Right lobe of liver (tissue), 6 donors: Measurements from ENCODE around the gene NCEH1. TPM values are rescaled to one million over a fixed set of nuclear protein-coding genes. Genes with fewer than 3 reads are reported as not detected.

ENCODE experiments used
- ATAC-seq, 4 donors: fragments of 200-7000 bp; cut with Tn5 transposase; one replicate each; pipeline ENCODE4 v1.9.1; 2020; ENCODE audit warnings: mild to moderate bottlenecking in 4 of 4, moderate library complexity in 4 of 4
- DNase-seq, 3 donors: peaks; one replicate each; pipeline ENCODE4 v3.0.0-alpha.2; 2020
- H3K27ac ChIP-seq, 3 donors: fragments of 200-600 bp; one replicate each; pipeline ENCODE4 v1.8.0; 2022
- H3K27me3 ChIP-seq, 2 donors: fragments of 200-600 bp; one replicate each; pipeline ENCODE4 v1.8.0; 2022
- H3K36me3 ChIP-seq, 4 donors: fragments of 200-600 bp; sonication (generic) in 1 of 4; one replicate each; pipeline versions ENCODE4 v1.5.1 to v1.8.0; 2017 to 2022; ENCODE audit warnings: control low read depth in 1 of 4
- H3K4me1 ChIP-seq, 4 donors: fragments of 200-600 bp; sonication (generic) in 1 of 4; one replicate each; pipeline versions ENCODE4 v1.5.1 to v1.8.0; 2017 to 2022; ENCODE audit warnings: control low read depth in 1 of 4
- H3K4me3 ChIP-seq, 3 donors: fragments of 200-600 bp; one replicate each; pipeline ENCODE4 v1.8.0; 2022
- H3K9me3 ChIP-seq, 4 donors: fragments of 200-600 bp; sonication (generic) in 1 of 4; one replicate each; pipeline versions ENCODE4 v1.5.1 to v1.8.0; 2017 to 2022; ENCODE audit warnings: control low read depth in 1 of 4
- POLR2A ChIP-seq: fragments of 450-650 bp; IDR thresholded peaks from one replicate; pipeline ENCODE4 v1.6.1; 2017; ENCODE audit warnings: antibody characterized with exemption, mild to moderate bottlenecking
- WGBS: methylation state at CpG from one replicate; pipeline ENCODE4 v1.1.6; 2018; ENCODE audit warnings: low coverage, low lambda C conversion rate; ENCODE audit not compliant: insufficient coverage; ENCODE audit errors: missing lambda C conversion rate; 5-methylcytosine and 5-hydroxymethylcytosine counted together
- intact Hi-C, 2 donors: fragments of 100-400 bp; cut with DNase I; formaldehyde crosslinking; loops; one replicate each; pipeline versions ENCODE4 v1.11.2 to v1.14.1; 2022
- total RNA-seq, 6 experiments: library from RNA; depleted of rRNA in 2 of 6; stranded (reverse); fragments of >200 nt in 2 of 6; fragmentation: NEBNext Ultra II Directional in 3 of 6; extraction: Animal tissue kit (Norgen Biotek cat#: 25700) in 3 of 6; gene quantifications; one replicate each; pipeline versions ENCODE4 v1.1.0 to v1.2.4, GENCODE V29; 2016 to 2023
- TF ChIP-seq, protein P1 (sequence below), 4 donors: fragments of 200-600 bp in 3 of 4; fragments of 450-650 bp in 1 of 4; IDR thresholded peaks; one replicate each; pipeline versions ENCODE4 v1.5.1 to v1.8.0; 2016 to 2022; ENCODE audit warnings: antibody characterized with exemption in 4 of 4, mild to moderate bottlenecking in 2 of 4
- donor health status: DM: no; HTN: yes; CAD: no.
- donor health status: DM: no; HTN: no; CAD: no.
- donor health status: DM: no; HTN: no; CAD: no.
- donor health status: DM: no; HTN: yes; CAD: no.
- donor health status: DM: no; HTN: yes; CAD: no.

The NCEH1 gene
- total RNA-seq, 6 experiments from 2014 or later = 1.5 to 13.0 (median 4.3) TPM

DNA sequence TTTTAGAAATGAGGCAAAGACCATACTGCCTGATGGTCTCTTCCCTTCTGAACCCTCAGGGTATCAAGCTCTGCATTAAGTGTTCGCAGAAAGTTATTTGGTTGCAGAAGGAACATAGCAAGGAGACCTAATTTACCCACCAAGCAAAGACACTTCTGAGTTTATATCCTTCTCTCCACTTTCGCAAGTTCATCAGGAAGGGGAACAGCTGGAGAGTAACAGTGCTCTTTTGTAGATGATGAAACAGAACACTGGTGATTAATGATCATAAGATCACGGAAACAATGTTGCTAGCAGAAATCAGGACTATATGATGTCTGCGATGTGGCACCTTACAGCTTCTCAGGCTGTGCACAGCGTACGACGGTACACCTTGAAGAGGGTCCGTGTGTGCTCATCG lies 62.1 kb downstream of the NCEH1 start:
- DNase-seq (no peak), ATAC-seq (peak; percentile 17 to 43 (median 38))
- intact Hi-C loops = no loop called here
- no peaks in the 10 kb centered on the region for H3K27me3 ChIP-seq
- TF ChIP-seq POLR2A = no peak
- TF ChIP-seq, protein P1, sequence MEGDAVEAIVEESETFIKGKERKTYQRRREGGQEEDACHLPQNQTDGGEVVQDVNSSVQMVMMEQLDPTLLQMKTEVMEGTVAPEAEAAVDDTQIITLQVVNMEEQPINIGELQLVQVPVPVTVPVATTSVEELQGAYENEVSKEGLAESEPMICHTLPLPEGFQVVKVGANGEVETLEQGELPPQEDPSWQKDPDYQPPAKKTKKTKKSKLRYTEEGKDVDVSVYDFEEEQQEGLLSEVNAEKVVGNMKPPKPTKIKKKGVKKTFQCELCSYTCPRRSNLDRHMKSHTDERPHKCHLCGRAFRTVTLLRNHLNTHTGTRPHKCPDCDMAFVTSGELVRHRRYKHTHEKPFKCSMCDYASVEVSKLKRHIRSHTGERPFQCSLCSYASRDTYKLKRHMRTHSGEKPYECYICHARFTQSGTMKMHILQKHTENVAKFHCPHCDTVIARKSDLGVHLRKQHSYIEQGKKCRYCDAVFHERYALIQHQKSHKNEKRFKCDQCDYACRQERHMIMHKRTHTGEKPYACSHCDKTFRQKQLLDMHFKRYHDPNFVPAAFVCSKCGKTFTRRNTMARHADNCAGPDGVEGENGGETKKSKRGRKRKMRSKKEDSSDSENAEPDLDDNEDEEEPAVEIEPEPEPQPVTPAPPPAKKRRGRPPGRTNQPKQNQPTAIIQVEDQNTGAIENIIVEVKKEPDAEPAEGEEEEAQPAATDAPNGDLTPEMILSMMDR (IDR thresholded peaks at IDR 0.05) = no peak
- H3K36me3 ChIP-seq = no peaks in the 10 kb centered on the region
- WGBS = 75% methylated on average over 8 of the region's 9 CpGs
- no peak overlapping the region for H3K4me3 ChIP-seq
- H3K9me3 ChIP-seq = no peaks in the 10 kb centered on the region
- H3K4me1 ChIP-seq = peaks cover 0 to 6% (median 0%) of the 10 kb centered on the region in 4 donors
- H3K27ac ChIP-seq = no peak overlapping the region

DNA sequence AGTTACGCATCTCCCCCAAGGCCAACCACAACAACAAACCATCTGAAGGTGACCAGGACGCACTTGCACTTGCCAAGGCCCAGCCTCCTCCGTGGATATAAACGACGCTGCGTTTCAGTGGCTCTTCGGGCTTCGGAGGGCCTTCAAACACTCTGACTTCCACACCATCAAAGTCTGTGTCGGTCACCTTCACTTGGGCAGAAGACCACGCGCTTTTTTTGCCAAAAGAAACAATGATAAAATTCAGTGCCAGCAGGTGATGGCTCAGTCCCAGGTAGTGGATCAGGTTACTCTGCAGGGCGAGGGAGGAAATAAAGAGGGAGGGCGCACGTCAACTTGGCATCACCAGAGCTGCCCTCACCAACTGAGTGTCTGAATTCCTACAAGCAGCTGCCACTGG lies 63.0 kb downstream of the NCEH1 start:
- intact Hi-C loops = no loop called here
- Histone ChIP-seq H3K9me3 (no peaks in the 10 kb centered on the region), H3K36me3 (no peaks in the 10 kb centered on the region), H3K4me1 (peaks cover 0 to 6% (median 0%) of the 10 kb centered on the region in 4 donors), H3K4me3 (no peak overlapping the region), H3K27ac (no peak overlapping the region), H3K27me3 (no peaks in the 10 kb centered on the region)
- 70% methylated on average over 7 of the region's 14 CpGs for WGBS
- TF ChIP-seq, protein P1 (IDR thresholded peaks at IDR 0.05) = no peak
- no peak for TF ChIP-seq POLR2A
- DNase-seq (no peak), ATAC-seq (peak; percentile 54 to 78 (median 74))

GRCh38 chr3:172647080-172647479 lies 63.8 kb downstream of the NCEH1 start:
- H3K27ac ChIP-seq = no peak overlapping the region
- H3K27me3 ChIP-seq = no peaks in the 10 kb centered on the region
- WGBS = 77% methylated on average over 3 of the region's 3 CpGs
- H3K36me3 ChIP-seq = no peaks in the 10 kb centered on the region
- peaks cover 0 to 6% (median 0%) of the 10 kb centered on the region in 4 donors for H3K4me1 ChIP-seq
- no peak for ATAC-seq
- TF ChIP-seq, protein P1 (IDR thresholded peaks at IDR 0.05) = no peak
- no peak for TF ChIP-seq POLR2A
- no peaks in the 10 kb centered on the region for H3K9me3 ChIP-seq
- intact Hi-C loops = no loop called here
- no peak for DNase-seq
- no peak overlapping the region for H3K4me3 ChIP-seq

DNA sequence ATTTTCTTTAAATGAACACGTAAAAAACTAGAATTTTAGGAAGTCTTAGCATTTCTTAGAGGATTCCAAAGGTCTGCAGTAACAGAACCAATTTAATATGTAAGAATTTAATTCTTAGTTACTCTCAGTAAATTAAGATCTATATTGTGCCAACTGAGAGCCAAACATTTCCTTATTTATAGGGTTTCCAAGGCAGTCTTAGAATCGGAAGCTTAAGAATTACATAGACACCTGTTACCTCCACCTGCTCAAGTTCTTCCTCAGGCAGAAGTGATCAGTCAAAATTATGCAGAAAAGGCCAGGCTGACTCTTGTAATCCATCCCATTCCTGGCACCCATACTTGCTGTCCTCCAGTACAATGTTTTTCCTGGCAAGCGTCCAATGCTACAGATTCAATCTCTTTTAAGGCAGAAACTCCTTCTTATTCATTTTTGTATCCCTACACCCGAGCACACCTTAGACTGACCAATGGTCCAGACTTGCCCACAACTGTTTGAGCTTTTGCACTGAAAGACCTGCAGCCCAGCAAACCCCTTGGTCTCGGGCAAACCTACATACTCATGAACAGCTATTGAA lies 64.3 kb downstream of the NCEH1 start:
- 64% methylated on average over 5 of the region's 5 CpGs for WGBS
- DNase-seq = peak in 1 of 3 donors; percentile 54
- peak; percentile 38 to 62 (median 50) for ATAC-seq

More for the DNA sequence above, 64.3 kb downstream of the NCEH1 start:
- Histone ChIP-seq H3K4me3 (no peak overlapping the region), H3K27ac (no peak overlapping the region), H3K36me3 (no peaks in the 10 kb centered on the region), H3K4me1 (peaks cover 0 to 6% (median 0%) of the 10 kb centered on the region in 4 donors), H3K27me3 (no peaks in the 10 kb centered on the region), H3K9me3 (no peaks in the 10 kb centered on the region)
- no peak for TF ChIP-seq POLR2A
- TF ChIP-seq, protein P1 (IDR thresholded peaks at IDR 0.05) = no peak
- intact Hi-C loops = no loop called here
